NCI-H510A treated with DMSO at 0.1 percent for 48 hours (cell line): ENCODE measurements around the gene SFMBT2.

Source experiments
- DNase-seq: peaks from one replicate; lab custom pipeline; 2025; lab: John Stamatoyannopoulos, UW

SFMBT2 gene

DNA sequence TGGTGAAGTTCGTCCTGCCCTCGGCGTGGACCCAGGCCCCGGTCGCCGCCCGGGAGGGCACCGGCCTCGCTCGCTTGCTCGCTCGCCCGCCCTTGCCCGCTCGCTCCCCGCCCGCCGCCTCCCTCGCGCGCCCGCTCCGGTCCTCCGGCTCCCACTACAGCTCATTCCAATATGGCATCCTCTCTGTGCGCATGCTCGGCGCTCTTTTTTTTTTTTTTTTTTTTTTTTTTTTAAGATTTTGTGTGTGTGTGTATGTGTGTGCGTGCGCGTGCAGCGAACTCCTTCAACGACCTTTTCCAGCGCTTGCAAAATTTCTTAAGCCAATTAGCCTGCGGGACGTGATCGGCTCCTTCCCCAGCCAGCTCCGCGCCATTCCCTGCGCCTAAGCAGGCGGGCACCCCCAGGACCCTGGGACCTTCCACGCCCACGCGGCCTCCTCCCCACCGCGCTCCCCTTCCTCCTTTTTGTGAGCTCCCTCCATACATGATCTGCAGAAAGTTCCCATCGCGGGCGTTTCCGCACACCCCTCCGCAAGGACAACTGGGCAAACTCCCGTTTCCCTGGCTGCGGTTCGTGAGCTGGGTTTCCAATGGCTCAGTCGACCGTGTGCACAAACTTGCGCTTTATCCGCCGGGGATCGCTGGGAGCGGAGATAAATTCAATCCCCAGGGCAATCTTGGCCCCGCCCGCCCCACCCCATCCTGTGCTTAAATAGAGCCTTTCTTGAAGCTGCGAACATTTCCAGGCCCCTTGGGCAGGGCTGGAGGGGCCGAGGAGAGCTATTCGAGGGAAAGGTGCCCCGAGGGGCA lies at the start of gene SFMBT2:
Gene SFMBT2 (minus strand): TSS at position 173 of the 809 bp plus-strand sequence. CDS start 29,136 bp downstream, outside the sequence.
- no peak for DNase-seq

DNA sequence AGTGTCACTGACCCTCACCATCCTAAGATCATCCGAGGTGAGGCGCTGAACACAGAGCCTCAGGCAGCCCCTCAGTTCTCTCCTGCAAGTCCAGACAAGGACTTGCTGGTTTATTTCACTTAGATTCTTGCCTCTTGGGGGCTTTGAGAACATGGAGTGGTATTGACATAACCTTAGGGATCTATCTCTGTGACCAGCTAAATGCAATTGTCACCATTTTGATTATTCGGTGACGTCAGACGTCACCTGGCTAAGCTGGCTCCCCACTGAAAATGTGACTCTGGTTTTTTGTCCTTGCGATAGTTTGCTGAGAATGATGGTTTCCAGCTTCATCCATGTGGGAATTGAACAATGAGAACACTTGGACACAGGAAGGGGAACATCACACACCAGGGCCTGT lies 49.2 kb upstream of the SFMBT2 start:
- DNase-seq: no peak

DNA sequence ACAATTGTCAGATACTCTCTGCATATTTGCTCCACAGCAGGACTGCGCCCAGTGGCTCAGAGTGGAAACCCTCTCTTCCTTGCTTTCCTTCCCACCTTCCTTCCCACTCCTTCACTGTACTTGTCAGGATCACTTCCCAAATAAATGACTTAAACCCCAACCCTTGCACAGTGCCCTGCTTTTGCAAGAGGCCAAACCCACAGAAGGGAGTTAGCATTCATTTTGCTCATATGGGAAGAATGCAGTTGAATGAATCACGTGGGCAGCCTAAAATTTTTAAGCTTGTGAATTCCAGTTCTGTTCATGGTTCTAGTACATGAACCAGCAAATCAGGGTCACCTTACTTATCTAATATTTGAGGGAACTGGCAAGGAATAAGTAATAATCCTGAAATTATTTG lies 47.7 kb upstream of the SFMBT2 start:
- DNase-seq: no peak

DNA sequence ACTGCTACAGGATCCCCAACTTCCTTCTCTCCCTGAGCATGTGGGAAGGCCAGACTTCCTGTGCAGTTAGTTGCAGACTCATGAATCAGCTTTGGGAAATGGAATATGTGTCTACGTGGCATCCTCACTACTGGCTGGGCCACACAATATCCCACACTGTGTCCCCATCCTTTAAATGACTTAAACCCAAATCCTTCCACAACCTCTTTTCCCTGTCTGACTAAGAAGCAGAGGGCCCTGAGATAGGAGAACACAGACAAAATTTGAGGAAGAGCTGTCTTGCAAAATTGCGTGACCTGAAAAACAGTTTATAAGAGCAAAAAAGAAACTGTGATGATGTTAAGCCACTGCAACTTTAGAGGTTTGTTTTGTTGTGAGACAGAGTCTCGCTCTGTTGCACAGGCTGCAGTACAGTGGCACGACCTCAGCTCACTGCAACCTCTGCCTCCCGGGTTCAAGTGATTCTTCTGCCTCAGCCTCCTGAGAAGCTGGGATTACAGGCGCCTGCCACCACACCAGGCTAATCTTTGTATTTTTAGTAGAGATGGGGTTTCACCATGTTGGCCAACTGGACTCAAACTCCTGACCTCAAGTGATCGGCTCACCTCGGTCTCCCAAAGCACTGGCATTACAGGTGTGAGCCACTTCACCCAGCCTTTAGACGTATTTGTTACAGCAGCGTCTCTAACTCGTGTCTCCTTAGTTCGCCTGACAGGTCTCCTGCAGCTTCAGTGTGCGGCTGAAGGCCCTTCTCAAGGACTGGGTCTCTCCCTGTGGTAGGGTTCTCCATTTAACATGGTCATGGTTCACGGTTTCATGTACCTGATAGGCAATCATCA lies 46.9 kb upstream of the SFMBT2 start:
- no peak for DNase-seq

DNA sequence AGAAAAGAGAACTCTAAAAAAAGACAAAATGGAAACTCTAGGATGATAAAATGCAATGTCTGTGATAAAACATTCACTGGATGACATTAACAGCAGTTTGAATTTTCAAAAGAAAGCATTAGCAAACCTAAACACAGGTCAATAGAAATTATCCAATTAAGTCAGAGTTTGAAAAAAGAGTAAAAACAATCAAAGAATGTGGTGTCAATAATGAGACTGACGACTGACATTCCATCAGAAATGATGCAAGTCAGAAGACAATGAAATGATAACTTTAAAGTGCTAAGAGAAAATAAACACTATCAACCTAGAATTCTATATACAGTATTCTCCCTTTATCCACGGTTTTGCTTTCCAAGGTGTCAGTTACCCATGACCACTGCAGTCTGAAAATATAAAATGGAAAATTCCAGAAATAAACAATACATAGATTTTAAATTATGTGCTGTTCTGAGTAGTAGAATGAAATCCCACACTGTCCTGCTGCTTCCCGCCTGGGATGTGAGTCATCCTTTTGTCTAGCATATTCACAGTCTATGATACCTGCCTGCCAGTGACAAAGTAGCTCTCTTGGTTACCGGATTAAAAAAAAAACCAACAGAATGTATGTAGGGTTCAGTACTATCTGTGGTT lies 38.3 kb upstream of the SFMBT2 start:
- DNase-seq: no peak

DNA sequence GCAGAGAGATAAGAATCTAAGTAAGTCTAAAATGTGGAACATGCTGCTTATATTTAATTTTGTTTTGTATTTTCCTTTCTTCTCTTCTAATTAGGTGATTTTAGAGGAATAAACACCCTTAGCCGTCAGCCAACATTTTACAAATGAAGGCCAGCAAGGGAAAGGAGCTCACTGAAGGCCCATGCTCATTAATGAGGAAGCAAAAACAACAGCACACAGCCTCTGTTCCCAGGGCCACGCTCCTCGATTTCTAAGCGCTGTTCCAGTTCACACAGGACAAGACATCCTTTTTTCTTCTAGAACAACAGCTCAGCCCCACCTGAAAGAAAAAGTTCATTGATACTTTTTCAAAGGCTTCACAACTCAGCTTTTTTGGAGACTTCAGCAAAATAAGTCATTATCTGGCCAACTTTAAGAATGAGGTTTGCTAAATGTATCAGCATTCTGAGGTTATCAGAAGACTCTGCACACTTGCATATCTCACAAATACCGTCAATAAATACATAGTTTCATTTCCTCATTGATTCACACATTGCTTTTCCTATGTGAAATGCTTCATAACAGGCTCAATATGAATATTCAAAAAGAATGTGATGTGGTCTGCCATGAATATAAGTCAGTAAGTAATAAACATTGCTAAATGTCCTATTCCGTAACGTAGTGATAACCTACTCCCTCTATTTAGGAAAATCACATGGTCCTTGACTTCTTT lies 34.8 kb upstream of the SFMBT2 start:
- no peak for DNase-seq

DNA sequence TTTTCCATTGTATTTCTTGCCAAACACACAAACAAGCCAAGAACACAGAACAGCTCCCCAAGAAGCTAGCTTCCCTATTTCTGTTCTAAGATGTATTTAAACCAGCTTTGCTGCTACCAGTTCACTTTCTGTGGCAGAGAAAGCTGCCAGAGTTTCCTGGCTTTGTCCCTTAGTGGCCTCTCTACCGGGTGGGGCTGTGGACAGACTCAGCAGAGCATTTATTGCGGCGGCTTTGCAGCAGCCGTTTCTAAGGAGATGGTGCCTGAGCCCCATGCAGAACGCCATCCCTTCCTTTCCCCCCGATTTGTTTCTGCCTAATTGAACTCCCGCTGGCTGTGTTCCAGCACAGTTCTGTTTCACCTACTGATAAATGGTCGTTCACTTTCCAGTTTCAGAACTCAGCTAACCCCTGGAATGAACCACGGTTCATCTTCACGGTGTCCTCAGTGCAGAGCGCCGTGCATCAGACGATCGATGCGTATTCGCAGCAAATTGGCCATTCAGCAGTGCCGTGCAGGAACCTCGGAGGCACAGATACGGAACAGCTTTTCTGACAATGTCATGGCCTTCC lies 33.8 kb upstream of the SFMBT2 start:
- no peak for DNase-seq

DNA sequence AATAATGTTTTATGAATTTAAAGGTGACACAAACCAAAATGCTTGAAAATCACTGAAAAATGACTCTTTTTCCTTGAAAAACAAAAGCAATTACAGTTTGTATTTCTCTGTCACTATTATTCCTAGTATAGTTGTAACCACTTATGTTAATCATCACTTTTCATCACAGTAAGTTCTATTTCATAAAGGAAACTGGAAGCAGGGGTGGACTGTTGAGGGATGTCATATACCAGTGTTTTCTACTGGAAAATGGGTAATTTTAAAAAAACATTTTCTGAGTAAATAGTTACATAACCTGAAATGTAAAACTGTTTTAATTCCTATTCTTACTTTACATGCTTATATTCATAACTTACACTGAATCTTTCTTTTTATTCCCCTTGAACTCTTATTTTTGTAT lies 32.2 kb upstream of the SFMBT2 start:
- no peak for DNase-seq

DNA sequence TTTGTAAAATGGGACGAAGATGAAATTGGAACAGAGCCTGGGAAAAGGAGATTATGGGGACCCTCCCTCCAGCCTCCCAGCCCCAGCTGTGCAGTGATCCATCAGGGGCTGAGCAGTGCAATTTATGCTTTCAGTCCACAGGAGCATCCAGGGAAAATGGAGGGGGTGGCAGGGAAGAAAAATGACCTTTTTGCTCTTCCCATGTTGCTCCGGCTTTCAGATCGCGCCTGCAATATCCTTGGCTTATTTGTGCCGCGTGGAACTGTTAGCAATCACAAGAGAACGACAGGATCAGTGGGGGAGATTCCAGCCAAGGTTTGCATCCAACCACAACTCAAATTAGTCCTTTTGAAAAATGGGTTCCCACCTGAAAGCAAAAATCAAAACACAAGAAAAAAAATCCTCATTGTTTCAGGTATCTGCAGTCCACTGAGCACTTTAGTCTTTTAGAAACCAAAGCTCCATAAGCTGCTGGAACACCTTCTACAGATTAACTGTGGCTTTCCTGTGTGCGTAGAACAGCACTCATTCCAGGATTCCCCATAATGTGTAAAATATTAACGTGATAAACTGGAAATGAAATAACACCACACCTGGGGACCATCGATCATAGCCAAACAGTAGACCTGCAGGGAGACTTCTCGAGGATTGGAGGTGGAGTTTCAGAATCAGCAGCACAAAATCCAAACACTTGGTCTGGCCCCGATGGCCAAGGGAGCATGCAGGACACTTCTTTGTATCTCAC lies 30.7 kb upstream of the SFMBT2 start:
- no peak for DNase-seq

DNA sequence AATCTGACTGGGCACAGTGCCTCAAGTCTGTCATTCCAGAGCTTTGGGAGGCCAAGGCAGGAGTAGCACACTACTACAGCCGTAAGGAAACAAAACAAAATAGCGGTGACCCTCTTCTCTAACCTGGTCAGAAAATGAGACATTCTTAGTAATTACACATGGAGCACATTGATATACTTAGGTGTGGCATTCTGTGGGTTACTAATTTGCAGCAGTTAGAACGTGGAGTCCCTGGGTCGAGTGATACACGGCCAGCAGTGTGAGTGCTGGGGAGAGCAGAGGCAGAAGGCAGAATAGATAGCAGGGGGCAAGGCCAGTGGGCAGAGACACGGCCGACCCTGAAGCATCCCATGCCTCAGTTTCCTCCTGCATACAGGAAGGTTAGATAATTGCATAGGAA lies 28.9 kb upstream of the SFMBT2 start:
- DNase-seq: no peak

DNA sequence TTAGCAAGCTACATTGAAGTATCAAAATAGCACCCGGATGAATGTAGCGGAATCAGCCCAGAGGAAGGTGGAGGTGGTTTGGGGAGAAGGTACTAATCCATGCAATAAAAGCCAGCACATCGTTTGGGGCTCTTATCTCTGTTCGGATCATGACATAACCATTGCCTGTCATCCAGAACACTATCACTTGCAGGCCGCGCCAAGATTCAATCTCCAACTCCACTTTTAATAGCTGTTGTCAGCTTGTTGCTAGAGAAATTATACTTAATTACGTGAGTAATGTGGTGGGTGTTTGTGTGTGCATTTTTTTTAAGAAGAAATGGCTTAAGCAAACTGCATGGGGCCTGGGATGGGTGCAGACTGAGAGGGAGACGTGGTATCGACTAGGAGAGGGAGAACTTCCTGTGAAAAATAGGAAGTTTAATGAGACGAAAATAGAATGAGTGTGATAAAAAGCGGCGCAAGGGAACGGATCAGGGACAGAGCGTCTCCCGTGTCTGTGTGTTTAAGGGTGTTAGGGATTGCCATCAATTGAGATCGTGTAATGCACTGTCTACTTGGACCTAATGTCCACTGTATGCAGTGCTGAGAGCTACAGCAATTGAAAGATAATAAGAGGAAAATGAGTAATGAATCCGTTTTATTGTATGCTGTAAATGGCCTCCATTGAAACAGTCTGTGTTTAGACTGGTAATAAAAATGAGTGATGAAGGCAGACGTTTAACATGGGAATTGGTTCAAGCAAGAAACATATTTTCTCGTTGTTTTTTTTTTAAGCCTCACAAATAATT lies 27.6 kb upstream of the SFMBT2 start:
- DNase-seq: no peak

DNA sequence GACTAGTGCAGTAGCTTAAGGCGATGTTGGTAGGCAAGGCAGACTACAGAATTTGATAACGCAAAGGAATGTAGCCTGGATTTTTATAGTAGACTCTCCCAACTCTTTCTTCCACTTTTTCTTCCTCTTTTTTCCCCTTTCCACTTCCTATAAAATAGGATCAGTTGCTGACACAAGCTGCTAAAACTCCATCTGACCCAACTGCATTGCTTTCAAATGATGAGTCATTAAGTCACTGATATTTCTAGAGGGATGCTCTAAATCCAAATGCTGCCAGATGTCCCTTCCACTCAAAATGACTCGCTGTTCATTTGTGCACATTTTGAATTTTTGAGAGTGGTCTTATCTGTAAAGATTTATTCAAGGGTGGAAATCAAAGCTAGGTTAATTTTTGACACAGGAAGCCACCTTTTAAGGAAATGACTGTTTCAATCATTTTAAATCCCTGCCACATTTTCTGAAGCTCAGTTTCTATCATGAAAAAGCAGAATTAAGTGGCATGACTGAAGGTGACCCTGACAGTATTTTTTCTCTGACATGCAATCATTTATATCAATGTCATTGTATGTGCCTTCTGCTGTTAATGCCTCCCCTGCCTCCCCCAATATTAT lies 25.8 kb upstream of the SFMBT2 start:
- no peak for DNase-seq

DNA sequence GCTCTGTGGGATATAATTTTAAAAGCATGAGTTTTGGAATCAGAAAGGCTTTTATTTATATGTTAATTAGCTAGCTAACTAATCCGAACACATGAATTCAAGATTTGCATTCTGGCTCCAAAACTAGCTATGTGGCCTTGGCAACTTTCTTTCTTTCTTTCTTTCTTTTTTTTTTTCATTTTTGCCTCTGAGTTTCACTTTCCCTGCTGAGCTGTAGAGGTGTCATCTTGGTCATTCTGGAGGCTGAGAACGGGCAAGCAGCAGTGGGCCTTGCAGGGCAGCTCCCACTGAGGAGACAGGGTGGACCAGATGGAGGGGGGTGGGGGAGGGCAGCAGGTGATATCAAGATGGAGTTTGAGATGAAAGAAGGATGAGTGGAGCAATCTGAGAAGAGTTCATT lies 24.8 kb upstream of the SFMBT2 start:
- no peak for DNase-seq

DNA sequence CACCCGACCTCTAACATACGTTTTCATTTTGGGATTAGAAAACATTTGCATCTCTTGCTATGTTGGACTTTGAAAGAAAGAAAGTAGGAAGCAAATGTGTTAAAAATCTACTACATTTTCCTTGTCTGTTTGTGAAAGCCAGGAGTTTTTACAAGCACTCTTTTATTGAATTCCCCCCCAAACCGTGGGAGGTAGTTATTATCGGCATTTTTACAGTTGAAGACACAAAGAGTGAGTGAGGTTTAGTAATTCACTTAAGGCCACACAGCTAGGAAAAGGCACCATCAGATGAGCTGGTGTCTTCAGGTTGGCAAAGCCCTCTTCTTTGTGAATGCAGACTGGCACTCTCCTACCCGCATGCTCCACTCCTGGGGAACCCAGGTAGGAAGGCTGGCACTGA lies 23.5 kb upstream of the SFMBT2 start:
- DNase-seq: no peak

DNA sequence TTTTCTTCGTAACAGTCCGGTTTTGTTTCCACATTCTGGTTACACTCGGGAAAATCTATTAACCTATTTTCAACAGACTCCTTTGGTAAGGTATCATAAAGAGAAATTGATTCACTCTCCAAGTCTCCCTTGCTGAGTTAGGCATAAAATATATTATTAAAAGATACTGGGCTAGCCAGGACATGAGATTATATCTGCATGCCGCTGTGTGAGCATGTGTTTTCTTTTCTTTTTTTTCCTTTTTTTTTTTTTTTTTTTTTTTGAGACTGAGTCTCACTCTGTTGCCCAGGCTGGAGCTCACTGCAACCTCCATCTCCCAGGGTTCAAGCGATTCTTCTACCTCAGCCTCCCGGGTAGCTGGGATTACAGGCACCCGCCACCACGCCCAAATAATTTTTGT lies 23.0 kb upstream of the SFMBT2 start:
- DNase-seq: no peak

DNA sequence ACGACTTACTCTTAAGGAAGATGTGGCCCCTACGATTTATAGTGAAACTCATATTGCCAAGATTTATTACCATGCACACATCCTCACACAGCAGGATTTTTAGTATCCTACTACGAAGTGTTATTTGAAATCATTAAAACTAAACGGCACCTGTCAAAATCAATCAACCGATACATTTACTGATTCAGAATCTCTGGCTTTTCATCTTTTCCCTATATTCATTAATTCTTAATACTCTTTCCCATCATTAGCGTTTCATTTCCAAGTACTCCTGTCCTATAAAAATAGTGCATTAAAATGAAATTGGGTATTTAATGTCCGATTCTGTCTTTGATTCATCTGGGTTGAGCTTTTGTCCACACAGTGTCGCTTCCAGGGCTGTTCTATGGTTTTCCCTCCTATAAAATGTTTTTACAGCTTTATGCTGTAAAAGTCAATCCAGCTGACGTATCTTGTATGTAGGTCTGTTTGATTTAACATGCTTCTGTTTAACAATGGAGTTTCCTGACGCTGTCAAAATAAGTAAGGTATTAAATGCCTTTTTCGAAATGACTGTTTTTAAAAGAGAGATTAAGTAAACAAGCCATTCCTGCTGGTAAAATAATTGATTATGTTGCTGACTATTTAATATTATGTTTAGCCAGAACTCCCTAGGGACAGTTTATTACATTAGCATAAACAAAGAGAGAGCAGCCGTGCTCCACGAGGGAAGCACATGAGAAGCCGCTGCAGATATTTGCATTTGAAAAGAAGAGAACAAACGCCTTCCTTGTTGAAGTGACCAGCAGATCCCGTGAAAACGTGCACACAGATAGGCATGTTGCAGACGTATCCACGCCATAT lies 22.3 kb upstream of the SFMBT2 start:
- DNase-seq: no peak

DNA sequence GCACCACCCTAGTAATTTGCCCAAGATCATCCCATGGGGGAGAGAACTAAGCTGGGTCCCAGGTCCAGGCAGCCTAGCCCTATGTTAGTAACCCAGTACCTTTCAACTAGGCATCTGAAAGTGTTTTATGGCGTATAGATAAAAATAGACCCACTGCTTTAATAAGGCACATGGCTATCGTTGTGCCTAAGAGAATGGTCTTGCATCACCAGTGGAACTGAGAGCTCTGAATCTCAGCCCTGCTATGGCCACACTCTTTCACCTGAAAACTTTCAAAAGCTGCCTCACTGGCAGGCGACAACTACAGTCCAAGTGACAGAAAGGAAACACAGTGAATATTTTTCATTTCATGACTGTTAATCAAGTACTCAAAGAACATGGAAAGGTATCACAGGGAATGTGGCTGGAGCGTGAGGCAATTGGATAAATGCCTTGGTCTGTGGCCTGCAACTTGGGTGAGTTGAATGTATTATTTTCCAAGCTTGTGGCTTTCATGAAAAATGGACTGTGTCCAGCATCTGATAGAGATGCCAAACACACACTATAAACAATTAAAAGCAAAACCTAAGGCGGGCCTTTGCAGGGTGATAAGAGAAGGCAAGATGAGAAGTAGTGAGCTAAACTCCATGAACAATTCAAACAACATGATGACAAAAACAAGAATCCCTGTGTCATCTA lies 18.0 kb upstream of the SFMBT2 start:
- no peak for DNase-seq

DNA sequence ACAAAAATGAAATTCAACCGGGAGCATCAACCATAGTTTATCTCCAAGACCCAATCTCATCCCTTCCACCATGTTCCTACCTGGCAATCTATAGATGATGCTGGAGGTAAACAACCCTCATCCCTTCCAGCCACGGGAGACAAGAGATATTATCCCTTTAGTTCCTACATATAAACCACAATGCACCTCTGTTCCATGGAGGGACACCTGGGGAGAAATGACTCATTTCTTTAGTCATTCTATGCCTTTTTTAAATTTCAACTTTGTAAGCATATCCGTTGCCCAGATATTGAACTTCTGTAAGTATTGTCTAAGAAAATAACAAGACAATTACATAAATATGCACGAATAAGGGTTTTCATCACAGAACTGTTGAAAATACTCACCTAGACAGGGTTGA lies 15.5 kb upstream of the SFMBT2 start:
- DNase-seq: no peak
